Inflammatory macrophage treated with lipopolysaccharide for 4 hours (primary cell): ENCODE data around the gene CEMP1.

ENCODE experiments used
- DNase-seq: peaks from one replicate; pipeline ENCODE4 v3.0.0-alpha.2; 2020

The CEMP1 gene

GRCh38 chr16:2483939-2484897 lies 47.0 kb downstream of the CEMP1 start:
- DNase-seq: no peak

DNA sequence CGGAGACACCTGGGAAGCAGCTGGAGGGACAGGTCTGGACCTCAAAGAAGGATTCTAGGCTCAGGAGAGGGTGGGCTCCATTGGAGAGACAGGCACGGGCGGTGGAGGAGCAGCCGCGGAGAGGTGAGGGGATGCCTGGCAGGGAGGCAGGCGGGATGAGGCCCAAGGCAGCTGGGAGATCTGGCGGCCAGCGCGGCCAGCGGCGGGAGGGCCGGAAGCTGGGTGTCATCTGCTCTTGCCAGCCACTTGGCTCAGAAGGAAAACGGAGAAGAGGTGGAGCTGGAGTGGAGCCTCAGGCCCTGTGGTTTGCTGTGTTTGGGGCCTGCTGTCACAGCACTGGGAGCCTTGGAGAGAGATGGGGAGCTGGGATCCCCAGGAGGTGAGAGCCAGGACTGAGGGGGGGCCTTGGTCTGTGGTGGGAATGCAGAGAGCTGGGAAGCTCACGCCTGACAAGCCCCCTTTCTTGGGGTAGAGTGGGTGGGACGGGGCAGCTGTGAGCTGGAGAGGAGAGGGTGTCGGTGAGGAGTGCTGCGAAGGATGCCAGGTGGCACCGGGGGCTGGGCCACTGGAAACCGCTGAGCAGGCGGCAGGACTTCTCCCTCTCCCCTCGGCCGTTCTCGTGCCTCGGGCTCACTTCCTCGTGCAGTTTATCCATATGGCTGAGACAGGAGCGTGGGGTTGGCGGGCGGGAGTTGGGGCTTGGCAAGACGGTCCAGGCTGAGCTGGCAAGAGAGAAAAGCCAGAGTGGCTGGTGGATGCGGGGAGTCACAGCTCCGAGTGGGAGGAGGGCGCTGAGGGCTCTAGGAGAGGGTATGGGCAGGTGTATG lies 48.3 kb downstream of the CEMP1 start:
- no peak for DNase-seq

DNA sequence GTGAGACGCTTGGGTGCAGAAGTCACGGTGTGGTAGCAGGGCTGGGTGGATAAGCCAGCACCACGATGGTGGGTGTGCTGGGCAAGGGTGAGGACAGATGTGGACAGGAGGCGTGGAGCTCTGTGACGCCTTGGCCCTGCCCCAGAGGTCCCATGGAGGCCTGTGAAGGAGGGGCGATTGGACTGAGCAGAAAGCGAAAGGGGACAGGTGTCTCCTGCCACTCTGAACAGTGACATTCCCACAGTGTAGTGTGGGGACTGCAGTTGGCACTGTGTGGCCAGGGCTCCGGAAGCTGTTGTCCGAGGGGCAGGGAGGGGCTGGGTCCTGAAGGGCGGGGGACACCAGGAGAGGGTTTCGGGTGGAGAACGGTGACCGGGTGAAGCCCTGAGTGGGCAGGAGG lies 49.0 kb downstream of the CEMP1 start:
- no peak for DNase-seq

- no peak for DNase-seq
These were observed 49.5 kb downstream of the CEMP1 start for GRCh38 chr16:2481676-2482075.

GRCh38 chr16:2480948-2481347 lies 50.3 kb downstream of the CEMP1 start:
- DNase-seq: no peak
